Stimulated activated CD8-positive, alpha-beta memory T cell treated with anti-CD3 and anti-CD28 coated beads, Interleukin-7, amount 100 ng/mL, for 24 hours (primary cell): ENCODE results near the gene CFAP57.

Experiments
- DNase-seq: peaks from one replicate; pipeline ENCODE4 v3.0.0-alpha.2; 2020; ENCODE audit warnings: low read depth

CFAP57 gene

DNA sequence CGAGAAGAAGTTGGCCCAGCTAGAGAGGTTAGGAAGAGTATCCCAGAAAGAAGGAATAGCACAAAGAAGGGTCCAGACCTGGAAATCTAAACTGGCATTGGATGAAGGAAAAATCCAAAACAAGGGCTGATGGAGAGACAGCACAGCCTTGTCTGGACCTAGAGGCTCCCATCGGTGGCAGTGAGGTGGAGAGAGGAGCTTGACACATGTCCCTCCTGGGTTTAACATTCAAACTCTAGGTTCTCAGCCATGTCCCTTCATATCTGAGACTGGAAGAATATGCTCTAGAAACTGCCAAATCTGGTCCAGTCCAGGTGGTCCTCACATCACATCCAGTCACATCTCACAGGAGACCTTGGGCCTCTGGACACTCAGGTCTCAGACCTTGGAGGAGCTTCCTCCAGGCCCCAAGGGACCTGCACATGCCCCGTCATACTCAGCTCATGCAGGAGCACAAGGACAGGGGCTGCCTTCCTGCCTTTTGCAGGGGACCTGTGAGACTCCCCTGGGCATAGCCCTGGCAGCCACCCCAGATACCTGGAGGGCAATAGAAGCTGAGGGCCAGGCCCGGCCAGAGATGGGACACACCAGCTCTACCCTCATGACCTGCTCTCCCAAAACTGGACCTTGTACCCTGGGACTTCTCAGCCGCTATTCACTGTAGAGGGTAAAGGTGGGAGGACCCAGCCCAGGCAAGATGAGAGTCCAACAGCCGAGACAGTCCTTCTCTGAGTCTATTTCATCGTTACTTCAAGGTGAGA lies 105.2 kb downstream of the CFAP57 start:
- no peak for DNase-seq

GRCh38 chr1:43279161-43279560 lies 107.0 kb downstream of the CFAP57 start:
- DNase-seq, result no peak

- DNase-seq, result no peak
These were observed 107.5 kb downstream of the CFAP57 start for GRCh38 chr1:43279666-43280065.

- DNase-seq, result no peak
These were observed 108.6 kb downstream of the CFAP57 start for GRCh38 chr1:43280692-43281091.

- no peak for DNase-seq
These were observed 110.4 kb downstream of the CFAP57 start for GRCh38 chr1:43282220-43283195.

DNA sequence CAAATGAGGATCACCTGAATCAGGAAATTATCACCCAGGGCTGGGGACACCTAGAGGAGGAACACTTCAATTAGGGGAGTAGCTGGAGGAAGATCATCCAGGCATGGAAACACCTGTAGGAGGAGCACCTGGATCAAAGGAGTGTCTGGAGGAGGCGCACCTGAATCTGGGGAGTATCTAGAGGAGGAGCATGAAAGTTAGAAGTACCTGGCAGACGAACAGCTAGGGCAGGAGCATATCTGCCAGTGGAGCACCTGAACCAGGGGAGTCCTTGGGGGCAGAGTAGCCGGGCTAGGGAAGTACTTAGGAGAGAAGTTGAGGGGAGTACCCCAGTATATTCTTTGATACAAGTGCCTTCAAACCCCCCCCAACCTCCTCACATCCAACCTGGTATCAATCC lies 111.9 kb downstream of the CFAP57 start:
- no peak for DNase-seq

- DNase-seq, result no peak
These were observed 112.5 kb downstream of the CFAP57 start for GRCh38 chr1:43284546-43285110.

- DNase-seq, result no peak
These were observed 113.3 kb downstream of the CFAP57 start, which contains the start of gene C1orf210 for GRCh38 chr1:43285269-43285990. Gene C1orf210 (minus strand): TSS chr1:43285581. CDS start chr1:43283270, 2,311 bp downstream.

DNA sequence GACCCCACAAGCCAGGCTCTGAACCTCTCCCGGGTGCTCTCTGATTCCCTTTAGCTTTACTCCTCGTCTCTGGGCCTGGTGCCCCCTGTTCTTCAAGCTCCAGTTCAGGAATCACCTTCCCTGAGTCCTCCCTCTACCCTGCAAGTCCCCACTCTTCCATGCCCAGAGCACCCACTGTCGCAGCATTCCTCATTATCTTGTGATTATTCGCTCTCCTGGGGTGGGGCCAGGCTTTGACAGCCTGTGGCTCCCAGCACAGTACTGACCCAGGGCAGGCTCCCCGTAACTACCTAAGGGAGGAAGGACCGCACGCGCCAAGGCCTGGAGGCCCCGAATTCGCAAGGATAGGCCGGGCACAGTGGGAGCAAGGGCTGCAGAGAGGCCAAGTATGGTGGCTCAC lies 114.0 kb downstream of the CFAP57 start:
- no peak for DNase-seq

- DNase-seq, result no peak
These were observed 114.4 kb downstream of the CFAP57 start for GRCh38 chr1:43286533-43286932.

DNA sequence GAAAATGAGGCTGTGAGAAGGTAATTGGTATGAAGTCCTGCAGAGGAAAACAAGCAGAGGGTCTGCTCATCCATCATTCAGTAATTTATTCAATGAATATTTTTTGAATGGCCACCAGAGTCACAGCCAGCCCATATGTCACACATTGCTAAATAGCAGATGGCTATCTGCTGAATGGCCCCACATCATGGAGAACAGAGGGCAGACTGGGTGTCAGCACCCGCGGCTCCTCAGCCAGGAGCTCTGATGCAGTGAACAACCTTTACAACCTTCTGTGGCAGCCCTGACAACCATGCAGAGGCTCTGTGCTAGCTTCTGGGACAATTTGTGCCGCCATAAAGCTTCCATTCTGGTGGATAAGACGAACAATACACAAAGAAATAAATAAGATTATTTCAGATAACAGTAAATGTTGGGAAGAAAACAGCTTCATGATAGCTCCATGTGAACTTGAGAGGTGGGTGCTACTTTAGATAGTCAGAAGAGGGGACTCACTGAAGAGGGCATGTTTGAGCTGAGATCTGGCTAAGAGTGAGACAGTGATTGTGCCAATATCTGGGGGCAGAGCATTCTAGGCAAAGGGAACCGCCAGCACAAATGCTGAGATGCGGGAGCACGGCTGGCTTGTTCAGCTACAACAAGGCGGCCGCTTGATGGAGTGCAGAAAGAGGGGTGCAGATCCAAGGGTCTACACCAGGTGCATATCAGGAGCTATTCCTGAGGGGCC lies 116.1 kb downstream of the CFAP57 start:
- no peak for DNase-seq

GRCh38 chr1:43288785-43289706 lies 116.9 kb downstream of the CFAP57 start:
- no peak for DNase-seq

GRCh38 chr1:43292216-43292615 lies 120.1 kb downstream of the CFAP57 start:
- DNase-seq, result no peak

DNA sequence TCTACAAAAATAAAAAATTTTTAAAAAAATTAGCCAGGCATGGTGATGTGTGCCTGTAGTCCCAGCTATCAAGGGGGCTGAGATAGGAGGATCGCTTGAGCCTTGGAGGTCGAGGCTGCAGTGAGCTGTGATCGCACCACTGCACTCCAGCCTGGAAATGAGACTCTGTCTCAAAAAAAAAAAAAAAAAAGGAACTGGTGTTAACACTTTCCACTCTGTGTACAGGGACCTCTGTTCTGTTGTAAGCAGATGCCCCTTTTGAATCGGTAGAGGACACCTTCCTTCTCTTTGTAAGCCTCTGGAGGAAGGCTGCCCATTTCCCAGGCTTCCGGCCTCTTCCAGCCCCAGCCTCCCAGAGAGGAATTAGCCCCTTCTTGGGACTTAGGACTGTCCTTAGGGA lies 120.5 kb downstream of the CFAP57 start:
- no peak for DNase-seq

DNA sequence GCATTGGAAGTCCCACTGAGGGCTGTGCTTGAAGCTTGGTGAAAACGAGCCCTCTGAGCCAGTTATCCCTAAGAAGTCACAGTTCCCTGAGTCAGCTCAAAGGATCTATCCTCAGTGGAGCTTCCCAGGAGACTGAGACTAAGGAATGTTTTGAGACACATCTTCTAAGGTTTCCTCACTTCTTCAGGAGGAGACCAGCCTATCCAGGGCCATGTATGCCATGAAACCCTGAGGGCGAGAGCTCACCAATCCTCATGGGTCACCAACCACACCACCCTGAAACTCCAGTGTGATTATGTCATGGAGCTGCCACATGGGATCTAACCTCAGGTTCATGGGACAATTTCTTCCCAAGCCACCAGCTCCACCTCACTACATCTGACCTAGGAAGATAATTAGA lies 121.0 kb downstream of the CFAP57 start:
- no peak for DNase-seq

GRCh38 chr1:43293896-43294760 lies 122.0 kb downstream of the CFAP57 start:
- DNase-seq, result no peak

- no peak for DNase-seq
These were observed 122.6 kb downstream of the CFAP57 start for GRCh38 chr1:43294761-43295160.

- no peak for DNase-seq
These were observed 124.1 kb downstream of the CFAP57 start for GRCh38 chr1:43296207-43296606.

- DNase-seq, result no peak
These were observed 125.9 kb downstream of the CFAP57 start for GRCh38 chr1:43298055-43298454.
